ENCODE data around the gene GPATCH2L.

Gene GPATCH2L

DNA sequence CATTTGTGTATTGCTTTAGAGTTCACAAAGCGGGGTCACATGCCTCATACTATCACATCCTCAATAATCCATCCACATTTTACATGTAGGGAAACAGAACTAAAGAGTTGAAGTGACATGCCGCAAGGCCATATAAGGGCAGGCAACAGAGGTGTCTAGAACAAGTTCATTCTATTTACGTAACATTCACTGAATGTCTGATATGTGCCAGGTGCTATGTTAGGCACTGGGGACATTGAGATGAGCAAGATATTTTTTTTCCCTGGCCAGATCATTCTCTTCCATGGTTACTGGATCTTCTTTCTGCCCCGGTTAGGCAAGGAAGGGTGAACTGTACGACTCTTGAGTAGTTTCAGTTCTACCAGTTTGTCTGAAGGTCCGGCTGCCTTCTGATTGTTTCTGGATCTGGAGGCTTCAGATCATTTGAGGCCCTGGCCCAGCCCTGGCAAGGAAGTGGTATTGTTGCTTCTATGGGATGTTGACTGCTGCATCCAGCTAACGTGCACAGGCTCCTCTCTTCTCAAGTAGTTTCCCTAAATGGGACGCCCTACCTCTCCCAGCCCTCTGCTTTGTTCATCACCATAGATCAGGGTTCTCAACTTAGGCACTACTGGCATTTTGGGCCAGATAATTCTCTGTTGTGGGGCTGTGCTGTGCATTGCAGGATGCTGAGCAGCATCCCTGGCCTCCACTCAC, 12.1 kb downstream of the GPATCH2L start:
- Mint-ChIP-seq H3K9me3 (no peaks in the 10 kb centered on the region), H3K27me3 (no peaks in the 10 kb centered on the region), H3K4me1 (peaks cover 28% of the 10 kb centered on the region), H3K27ac (no peak overlapping the region), H3K4me3 (no peak overlapping the region)
- DNase-seq (no peak), ATAC-seq (no peak)

DNA sequence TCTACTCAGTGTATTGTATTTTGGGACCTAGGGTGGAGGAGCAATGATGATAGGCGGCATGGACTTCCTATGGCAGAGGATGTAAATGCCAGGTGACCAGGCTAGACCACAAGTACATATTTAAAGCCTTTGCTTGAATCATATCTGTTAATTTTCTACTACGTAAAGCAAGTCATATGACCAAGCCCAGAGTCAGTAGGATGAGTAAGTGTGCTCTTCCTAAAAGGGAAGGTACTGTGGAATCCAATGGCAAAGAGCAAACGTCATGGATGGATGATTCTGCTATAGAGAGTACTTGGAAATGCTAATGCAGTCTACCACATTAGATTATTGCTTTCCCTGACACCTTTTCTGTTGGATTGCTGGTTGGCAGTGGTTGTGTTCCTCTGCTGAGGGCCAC, 16.8 kb downstream of the GPATCH2L start:
- no peak overlapping the region for H3K27ac Mint-ChIP-seq
- ATAC-seq = no peak

DNA sequence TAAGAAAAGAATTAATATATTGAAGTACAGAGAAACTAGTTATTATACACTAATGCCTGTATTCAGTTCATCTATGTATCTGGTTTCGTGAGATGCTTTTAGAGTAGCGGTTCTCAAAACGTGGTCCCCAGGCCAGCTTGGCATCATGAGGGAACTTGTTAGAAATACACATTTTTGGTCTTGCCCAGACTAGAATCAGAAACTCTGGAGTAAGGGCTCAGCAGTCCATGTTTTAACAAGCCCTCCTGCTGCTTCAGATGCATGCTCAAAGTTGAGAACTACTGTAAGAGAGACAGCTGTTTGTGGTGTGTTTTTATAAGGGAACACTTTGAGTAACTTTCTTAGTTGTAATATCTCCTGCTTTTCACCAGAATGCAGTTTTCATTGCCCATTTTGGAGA, 18.1 kb downstream of the GPATCH2L start:
- Mint-ChIP-seq H3K4me3 (no peak overlapping the region), H3K9me3 (no peaks in the 10 kb centered on the region), H3K4me1 (no peaks in the 10 kb centered on the region), H3K27ac (no peak overlapping the region), H3K27me3 (no peaks in the 10 kb centered on the region)
- DNase-seq (no peak), ATAC-seq (no peak)

More for the DNA sequence above, 16.8 kb downstream of the GPATCH2L start:
- DNase-seq = no peak
- peaks cover 8% of the 10 kb centered on the region for H3K4me1 Mint-ChIP-seq
- no peak overlapping the region for H3K4me3 Mint-ChIP-seq
- no peaks in the 10 kb centered on the region for H3K9me3 Mint-ChIP-seq
- no peaks in the 10 kb centered on the region for H3K27me3 Mint-ChIP-seq

DNA sequence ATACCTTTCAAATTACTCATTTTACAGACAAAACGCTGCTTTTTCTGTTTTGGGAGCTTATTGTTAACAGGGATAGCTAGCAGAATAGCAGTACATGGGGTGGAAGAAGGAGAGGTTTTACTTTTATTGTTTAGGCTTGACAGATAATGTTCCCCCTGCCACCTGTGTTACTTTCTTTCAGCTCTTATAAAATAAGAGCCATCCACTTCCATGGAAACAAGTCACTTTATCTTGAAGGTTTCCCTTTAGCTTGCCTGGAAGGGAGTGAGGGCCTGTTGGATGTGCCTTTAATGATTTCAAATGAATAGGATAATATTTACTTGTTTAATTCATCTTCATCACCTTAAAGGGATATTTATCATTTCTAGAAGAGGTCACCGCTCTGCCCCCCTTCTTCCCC, 23.3 kb downstream of the GPATCH2L start:
- H3K4me3 Mint-ChIP-seq = no peak overlapping the region
- H3K27ac Mint-ChIP-seq = no peak overlapping the region
- H3K4me1 Mint-ChIP-seq = no peaks in the 10 kb centered on the region

DNA sequence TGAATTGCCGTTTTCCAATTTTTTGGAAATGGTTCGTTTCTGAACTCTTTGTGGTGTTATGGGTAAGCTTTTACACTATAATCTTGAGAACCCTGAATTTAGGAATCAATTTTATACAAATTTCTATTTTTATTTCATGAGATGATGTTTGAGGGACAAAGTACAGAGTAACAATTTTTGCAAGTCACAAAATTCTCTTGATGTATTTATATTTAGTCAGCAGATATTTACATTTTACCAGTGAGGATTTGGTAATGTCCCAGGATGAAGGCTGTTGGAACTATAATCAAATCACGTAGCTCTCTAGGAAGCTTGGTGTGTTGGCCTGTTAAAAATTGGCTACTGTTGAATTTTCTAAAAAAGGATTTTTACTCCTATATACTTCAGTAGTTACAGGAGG, 24.2 kb downstream of the GPATCH2L start:
- DNase-seq (no peak), ATAC-seq (no peak)
- Mint-ChIP-seq H3K27ac (no peak overlapping the region), H3K9me3 (no peaks in the 10 kb centered on the region), H3K4me1 (no peaks in the 10 kb centered on the region), H3K27me3 (no peaks in the 10 kb centered on the region), H3K4me3 (no peak overlapping the region)

More for the DNA sequence above, 23.3 kb downstream of the GPATCH2L start:
- H3K9me3 Mint-ChIP-seq = no peaks in the 10 kb centered on the region
- DNase-seq = no peak
- no peaks in the 10 kb centered on the region for H3K27me3 Mint-ChIP-seq
- ATAC-seq = no peak

DNA sequence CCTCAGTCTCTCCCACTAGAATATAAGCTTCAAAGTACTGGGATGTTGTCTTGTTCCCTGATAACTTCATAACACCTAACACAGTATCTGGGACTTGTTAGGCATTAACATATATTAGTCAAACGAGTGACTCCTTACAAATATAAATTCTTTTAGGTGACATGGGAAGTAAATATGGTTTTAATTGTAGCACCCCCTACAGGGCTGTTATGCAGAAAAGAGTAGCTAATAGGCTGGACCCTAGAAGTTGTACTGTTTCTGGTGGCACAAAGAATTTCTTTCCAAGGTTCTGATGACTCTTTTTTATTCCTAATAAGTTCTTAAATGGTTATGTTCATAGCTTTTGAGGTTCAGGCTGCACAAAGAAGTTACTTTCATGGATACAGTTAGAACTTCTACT, 29.8 kb downstream of the GPATCH2L start:
- Mint-ChIP-seq H3K4me1 (peaks cover 6% of the 10 kb centered on the region), H3K27me3 (no peaks in the 10 kb centered on the region), H3K4me3 (no peak overlapping the region), H3K9me3 (no peaks in the 10 kb centered on the region), H3K27ac (peak overlapping the region in 1 of 2 donors; percentile 72)
- no peak for ATAC-seq
- DNase-seq = no peak

DNA sequence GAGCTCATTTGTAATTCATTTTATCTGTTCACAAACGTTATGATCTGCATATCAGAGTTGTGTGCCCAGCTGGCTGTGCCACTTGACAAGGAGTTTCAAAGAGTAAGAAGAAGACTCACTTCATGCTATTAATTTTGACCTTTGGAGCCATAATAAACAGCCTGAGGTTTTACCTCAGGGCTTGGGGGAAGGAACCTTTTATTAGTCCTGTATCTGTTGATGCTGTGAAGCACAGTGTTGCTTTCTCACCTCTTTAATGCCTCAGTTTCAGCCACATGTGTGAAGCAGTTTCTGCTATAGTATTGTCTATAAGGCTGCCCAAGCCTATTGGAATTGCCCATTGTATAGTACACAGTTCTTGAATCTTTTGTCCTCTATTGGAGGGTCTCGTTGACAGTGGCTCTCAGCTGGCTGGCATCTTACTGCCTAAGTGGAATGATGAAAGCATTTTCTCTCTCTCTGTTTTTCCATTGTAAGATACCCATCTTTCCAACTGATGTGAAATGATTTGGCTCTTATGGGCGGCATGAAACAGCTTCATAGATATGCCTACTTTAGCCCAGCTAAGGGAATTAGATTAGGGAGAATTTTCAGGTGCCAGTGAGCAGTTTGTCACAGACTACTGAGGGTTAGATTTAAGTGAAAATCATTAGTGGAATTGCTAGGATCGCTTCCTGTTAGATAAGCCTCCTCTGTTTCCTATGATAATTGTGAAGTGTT, 34.7 kb downstream of the GPATCH2L start:
- Mint-ChIP-seq H3K4me1 (peaks cover 13% of the 10 kb centered on the region), H3K4me3 (no peak overlapping the region), H3K27ac (no peak overlapping the region), H3K27me3 (no peaks in the 10 kb centered on the region), H3K9me3 (no peaks in the 10 kb centered on the region)
- no peak for ATAC-seq
- DNase-seq = no peak

DNA sequence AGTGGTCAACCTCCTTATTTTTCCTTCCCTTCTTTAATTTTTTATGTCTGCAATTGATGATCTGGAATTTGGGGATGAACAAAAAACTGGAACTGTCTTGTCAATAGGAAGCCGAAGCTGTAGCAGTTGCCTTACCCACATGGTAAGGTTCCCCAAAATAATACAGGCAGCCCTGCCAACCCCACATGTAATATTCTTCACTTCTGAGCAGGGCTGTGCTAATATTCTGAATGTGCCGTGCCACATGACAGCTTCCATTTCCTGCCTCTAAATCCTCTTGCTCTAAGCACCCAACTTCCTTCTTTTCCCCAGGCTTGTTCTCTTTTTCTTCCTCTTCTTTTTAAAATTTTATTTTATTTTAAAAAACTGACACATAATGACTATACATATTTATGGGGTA, 39.6 kb downstream of the GPATCH2L start:
- Mint-ChIP-seq H3K27ac (peak overlapping the region in 1 of 2 donors; percentile 63), H3K4me3 (no peak overlapping the region), H3K27me3 (no peaks in the 10 kb centered on the region), H3K4me1 (peaks cover 6% of the 10 kb centered on the region), H3K9me3 (no peaks in the 10 kb centered on the region)
- ATAC-seq (no peak), DNase-seq (no peak)

DNA sequence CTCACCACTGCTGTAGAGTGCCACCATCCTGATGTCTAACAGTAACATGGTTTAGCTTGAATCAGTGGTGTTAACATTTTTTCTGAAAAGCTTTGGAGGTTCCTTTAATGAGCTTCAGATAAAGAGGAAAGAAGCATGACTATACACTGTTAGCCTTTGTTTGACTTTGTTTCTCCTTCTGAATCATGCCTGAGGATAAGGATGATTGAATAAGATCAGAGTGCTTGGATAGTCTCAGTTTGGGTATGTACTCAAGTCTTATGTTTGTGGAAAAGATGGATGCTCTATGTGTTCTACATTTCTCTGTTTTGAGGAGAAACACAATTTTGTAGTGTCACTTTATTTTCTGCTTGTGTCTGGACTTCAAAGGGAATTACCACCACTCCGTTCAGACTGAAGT, 42.0 kb downstream of the GPATCH2L start:
- Mint-ChIP-seq H3K27me3 (no peaks in the 10 kb centered on the region), H3K4me1 (peaks cover 5% of the 10 kb centered on the region), H3K27ac (no peak overlapping the region), H3K4me3 (no peak overlapping the region), H3K9me3 (no peaks in the 10 kb centered on the region)
- DNase-seq (no peak), ATAC-seq (no peak)

DNA sequence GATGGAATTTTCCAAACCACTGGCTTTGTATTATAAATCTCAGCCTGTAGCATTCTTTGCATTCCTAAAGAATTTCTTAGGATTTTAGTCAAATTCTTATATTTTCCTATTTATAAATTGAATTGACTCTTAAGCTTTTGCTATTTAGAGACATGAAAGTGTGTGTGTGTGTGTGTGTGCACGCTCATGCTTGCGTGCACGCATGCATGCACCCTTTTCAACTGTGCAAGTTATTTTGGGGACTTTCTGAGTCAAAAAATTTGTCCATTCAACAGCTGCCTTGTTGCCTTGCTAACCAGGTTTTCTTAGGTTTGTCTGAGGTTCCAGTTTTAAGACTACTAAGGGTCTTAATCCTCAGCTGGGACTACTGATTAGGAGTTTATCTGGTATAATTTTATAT, 42.6 kb downstream of the GPATCH2L start:
- Mint-ChIP-seq H3K4me3 (no peak overlapping the region), H3K4me1 (no peaks in the 10 kb centered on the region), H3K9me3 (no peaks in the 10 kb centered on the region), H3K27me3 (no peaks in the 10 kb centered on the region), H3K27ac (no peak overlapping the region)
- ATAC-seq (no peak), DNase-seq (no peak)

DNA sequence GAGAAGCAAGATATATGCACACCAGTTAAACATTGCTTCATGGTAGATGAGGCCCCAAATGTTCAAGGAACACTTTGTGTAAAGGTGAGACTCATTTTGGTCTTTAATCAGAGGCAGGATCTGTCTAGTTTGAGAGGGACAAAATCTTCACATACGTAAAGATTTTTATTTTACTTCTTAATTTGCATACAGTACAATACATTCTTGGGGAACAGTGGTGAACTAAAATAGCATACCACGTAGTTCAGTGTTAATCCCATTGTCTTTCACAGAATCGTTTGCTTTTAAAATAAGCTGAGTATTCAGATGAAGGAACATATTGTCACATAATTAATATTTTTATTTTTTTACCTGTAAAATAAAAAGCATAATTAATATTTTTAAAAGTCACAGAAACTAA, 43.3 kb downstream of the GPATCH2L start:
- Mint-ChIP-seq H3K9me3 (no peaks in the 10 kb centered on the region), H3K4me1 (no peaks in the 10 kb centered on the region), H3K4me3 (no peak overlapping the region), H3K27ac (no peak overlapping the region), H3K27me3 (no peaks in the 10 kb centered on the region)
- DNase-seq = no peak
- ATAC-seq = no peak

DNA sequence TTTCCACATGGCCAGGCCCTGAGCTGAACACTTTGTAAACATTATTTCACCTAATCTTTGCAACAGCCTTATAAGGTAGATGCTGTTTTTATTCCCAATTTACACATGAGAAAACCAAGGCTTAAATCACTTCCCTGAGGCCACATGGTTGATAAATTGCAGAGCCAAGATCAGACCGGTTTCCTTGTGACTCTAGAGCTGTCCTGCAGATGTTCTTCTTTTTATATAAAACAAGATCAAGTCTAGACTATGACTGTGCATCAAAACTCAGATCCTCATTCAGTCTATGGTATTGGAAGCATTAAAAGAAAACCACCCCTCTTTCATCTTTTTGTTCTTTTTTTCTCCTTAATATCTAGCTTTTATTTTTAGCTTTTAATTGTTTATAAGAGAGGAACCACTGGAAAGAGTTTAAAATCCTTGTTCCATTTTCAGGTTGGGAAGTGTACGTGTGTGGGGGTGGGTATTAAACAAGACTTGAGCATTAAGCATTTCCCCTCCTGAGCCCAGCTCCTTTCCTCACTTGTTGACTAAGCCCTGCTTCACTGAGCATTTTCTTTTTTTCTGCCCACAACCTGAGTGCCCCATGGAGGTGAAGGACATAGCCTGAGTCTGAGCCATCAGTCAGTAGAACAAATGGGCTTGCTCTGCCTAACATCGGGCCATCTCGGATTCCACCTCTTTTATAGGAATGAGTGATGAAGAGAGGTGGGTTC, 45.4 kb downstream of the GPATCH2L start:
- H3K4me1 Mint-ChIP-seq = no peaks in the 10 kb centered on the region
- H3K27ac Mint-ChIP-seq = no peak overlapping the region
- no peaks in the 10 kb centered on the region for H3K27me3 Mint-ChIP-seq
- no peak overlapping the region for H3K4me3 Mint-ChIP-seq
- DNase-seq (no peak), ATAC-seq (no peak)
- no peaks in the 10 kb centered on the region for H3K9me3 Mint-ChIP-seq

DNA sequence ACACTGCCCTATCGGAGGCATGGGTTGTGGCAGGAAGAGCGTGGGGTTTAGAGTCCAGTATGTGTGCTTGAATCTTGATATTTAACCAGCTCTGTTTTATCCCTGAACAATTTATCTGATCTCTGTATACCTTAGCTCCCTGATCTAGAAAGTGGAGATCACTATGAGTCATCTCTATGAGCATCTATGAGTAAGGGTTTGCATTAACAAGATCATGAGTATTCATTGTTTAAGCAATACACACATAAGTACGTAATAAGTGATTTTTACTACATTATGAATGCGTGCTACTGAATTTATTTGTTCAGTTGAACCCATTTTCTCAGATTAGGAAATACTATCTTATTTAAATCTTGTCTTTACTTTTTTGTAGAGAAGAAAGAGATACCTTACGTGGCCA, 49.4 kb downstream of the GPATCH2L start:
- Mint-ChIP-seq H3K27ac (no peak overlapping the region), H3K4me3 (no peak overlapping the region), H3K9me3 (no peaks in the 10 kb centered on the region), H3K27me3 (no peaks in the 10 kb centered on the region), H3K4me1 (peaks cover 9% of the 10 kb centered on the region)
- ATAC-seq (peak; percentile 46), DNase-seq (no peak)

DNA sequence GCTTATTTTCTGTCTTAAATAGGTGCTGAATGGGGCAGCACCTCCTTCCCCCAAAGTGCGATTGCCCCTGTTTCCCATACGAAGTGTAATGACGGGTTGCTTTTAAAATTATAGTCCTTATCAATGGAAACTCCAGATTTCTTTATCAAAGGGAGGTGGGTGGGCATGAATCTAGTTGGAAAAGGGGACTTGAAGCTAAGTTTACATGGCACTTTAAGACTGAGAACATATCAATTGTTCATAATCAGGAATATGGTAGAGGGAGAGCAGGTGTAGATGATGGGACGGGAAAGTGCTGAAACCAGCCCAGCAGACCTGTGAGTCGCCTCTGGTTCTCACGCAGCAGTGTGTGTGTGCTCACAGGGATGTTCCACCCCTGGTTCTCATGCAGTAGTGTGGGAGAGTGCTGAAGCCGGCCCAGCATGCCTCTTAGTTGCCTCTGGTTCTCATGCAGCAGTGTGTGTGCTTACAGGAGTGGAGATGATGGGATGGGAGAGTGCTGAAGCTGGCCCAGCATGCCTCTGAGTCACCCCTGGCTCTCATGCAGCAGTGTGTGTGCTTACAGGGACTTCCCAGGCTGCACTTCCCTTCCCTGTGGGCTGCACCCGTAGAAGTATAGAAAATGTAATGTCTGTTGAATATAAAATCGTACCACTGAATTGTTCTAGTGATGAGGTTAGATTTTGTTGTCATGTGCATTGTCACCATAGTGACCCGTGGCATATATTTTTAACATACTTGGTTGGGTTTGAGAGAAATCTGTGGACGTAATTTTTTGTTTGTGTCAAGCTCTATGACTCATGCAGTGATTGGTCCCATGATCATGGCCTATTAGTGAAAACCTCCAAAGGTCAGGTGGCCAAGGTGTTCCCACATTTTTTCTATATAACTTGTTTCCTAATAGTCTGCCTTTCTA, 51.6 kb downstream of the GPATCH2L start:
- Mint-ChIP-seq H3K9me3 (no peaks in the 10 kb centered on the region), H3K4me1 (peaks cover 9% of the 10 kb centered on the region), H3K27me3 (no peaks in the 10 kb centered on the region), H3K27ac (peak overlapping the region in 1 of 2 donors; percentile 42), H3K4me3 (no peak overlapping the region)
- DNase-seq (no peak), ATAC-seq (peak; percentile 55)

DNA sequence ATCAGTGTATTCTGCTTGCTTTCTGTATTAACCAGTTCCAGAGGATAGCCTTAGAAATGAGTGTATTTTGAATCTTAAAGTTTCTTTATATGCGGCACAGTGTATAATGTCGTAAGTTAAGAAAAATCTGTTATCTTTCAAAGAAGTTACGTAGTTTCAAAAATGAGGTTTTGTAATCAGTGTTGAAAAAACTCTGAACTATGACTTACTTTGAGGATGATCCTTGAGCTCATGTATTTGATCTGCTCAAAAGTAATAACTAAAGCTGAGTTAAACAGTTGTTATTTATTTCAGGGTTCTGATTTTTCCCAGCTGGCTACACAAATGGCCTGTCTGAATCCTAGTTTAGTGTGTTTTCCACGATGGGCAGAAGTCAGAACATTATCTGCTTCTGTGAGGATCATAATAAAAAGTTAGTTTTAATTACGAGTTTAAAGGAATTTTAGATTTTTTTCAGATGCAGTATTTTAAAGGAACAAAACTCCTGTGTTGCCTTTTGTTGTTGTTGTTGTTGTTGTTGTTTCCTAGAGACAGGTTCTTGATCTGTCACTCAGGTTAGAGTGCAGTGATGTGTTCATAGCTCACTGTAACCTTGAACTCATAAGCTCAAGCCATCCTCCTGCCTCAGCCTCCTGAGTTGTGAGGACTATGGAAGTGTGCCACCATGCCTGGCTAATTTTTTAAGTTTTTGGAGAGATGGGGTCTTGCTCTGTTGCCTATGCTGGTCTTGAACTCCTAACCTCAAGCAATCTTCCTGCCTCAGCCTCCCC, 52.9 kb downstream of the GPATCH2L start:
- Mint-ChIP-seq H3K27ac (no peak overlapping the region), H3K4me3 (no peak overlapping the region), H3K4me1 (peaks cover 9% of the 10 kb centered on the region), H3K9me3 (no peaks in the 10 kb centered on the region), H3K27me3 (no peaks in the 10 kb centered on the region)
- ATAC-seq (no peak), DNase-seq (no peak)

All from stimulated activated naive CD8-positive, alpha-beta T cell treated with anti-CD3 and anti-CD28 coated beads, Interleukin-15, amount 100 ng/mL, for 72 hours (primary cell).